C4-2B (cell line): ENCODE measurements around the gene MYCN.
"Not testable (repeated sequence)": the region's sequence is repeated elsewhere in the genome, so short reads cannot be mapped to it uniquely, and the experiment has no call there.

Experiments
- H3K27ac ChIP-seq: fragments of 450-650 bp; 2 replicates; pipeline ENCODE4 v1.5.1; 2017
- ZFX ChIP-seq: fragments of 450-650 bp; IDR thresholded peaks from 2 replicates; pipeline ENCODE4 v1.6.1; 2017
- TF ChIP-seq, protein P1 (sequence below): fragments of 450-650 bp; conservative IDR thresholded peaks from 2 replicates; pipeline ENCODE4 v1.5.1; 2017; ENCODE audit warnings: mild to moderate bottlenecking

Gene MYCN

GRCh38 chr2:15956230-15956629 lies 15.9 kb downstream of the MYCN start:
- no peak overlapping the region for H3K27ac ChIP-seq
- no peak for TF ChIP-seq ZFX
- TF ChIP-seq, protein P1, sequence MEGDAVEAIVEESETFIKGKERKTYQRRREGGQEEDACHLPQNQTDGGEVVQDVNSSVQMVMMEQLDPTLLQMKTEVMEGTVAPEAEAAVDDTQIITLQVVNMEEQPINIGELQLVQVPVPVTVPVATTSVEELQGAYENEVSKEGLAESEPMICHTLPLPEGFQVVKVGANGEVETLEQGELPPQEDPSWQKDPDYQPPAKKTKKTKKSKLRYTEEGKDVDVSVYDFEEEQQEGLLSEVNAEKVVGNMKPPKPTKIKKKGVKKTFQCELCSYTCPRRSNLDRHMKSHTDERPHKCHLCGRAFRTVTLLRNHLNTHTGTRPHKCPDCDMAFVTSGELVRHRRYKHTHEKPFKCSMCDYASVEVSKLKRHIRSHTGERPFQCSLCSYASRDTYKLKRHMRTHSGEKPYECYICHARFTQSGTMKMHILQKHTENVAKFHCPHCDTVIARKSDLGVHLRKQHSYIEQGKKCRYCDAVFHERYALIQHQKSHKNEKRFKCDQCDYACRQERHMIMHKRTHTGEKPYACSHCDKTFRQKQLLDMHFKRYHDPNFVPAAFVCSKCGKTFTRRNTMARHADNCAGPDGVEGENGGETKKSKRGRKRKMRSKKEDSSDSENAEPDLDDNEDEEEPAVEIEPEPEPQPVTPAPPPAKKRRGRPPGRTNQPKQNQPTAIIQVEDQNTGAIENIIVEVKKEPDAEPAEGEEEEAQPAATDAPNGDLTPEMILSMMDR: no peak

DNA sequence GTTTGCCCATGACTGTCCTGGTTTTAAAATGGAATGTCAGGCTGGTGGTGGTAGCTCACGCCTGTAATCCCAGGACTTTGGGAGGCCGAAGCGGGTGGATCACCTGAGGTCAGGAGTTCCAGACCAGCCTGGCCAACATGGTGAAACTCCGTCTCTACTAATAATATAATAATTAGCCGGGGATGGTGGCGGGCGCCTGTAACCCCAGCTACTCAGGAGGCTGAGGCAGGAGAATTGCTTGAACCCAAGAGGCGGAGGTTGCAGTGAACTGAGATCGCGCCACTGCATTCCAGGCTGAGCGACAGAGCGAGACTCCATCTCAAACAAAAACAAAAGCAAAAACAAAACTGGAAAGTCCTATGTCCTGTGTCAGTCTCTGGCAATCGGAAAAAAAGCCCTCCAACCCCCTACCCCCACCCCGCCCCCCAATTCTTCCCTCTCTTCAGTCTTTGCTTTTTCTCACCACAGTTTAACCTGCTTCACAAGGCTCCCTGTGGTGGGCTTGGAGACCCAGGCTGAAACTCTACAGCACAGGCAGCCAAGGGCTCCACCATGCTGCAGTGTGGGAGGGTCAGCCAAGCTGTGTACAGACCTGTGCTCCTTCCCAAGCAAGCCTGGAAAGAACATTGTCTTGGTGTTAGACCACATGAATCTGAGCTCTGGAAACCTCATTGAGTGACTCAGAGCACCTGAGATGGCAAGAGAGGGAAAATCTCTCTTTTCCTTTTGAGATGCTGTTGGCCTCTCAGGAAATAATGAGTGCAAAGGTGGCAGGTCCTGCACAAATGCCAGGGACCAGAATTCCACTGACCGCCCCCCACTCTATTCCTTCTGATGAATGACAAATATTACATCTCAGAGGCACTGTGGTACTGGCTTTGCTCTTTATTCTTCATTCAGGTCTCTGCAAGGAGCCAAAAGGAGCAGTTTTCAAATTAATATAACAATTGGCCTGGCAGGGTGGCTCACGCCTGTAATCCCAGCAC lies 16.7 kb downstream of the MYCN start:
- no peak overlapping the region for H3K27ac ChIP-seq
- no peak for TF ChIP-seq ZFX
- TF ChIP-seq, protein P1: no peak

GRCh38 chr2:15957881-15958713 lies 17.7 kb downstream of the MYCN start:
- TF ChIP-seq, protein P1: no peak
- TF ChIP-seq ZFX: no peak
- H3K27ac ChIP-seq: no peak overlapping the region

DNA sequence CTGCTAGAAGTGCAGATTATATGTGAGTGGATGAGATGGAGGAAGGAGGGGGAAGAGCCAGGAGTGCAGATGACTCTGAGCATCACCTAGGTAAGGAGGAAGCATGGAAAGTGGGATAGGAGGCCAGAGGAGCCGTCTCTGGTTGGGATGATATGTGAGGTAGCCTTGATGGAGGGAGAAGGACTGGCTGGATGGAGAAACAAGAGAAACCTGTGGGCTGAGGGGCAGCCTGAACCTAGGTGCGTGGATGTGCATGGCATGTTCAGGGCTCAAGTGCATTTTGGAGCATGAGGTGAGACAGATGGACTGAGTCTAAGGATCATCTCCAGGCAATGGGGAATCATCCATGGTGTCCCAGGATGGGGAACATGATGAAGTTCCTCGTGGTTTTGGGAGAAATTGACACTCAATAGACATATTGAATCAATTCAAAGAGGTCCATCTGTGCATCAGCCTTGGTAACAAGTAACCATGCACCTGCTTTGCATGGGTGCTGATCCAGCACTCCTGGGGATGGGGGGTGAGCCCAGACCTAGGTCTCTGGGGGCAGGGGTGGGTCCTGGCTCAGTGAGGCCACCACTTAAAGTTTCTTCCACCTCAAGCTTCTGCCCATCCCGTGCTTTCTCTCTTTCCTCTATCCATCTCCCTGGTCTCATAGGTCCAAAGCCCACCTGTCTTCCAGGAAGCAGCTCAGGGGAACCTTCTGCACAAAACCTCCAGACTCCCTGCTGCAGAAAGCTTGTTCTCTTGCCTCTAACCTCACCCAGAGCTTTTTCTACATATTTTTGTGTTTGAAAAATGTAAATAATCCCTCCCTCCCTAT lies 19.2 kb downstream of the MYCN start:
- H3K27ac ChIP-seq: no peak overlapping the region

GRCh38 chr2:15960154-15960520 lies 19.8 kb downstream of the MYCN start:
- H3K27ac ChIP-seq: not testable (repeated sequence)

More for the DNA sequence above, 19.2 kb downstream of the MYCN start:
- TF ChIP-seq ZFX: no peak
- TF ChIP-seq, protein P1: no peak

DNA sequence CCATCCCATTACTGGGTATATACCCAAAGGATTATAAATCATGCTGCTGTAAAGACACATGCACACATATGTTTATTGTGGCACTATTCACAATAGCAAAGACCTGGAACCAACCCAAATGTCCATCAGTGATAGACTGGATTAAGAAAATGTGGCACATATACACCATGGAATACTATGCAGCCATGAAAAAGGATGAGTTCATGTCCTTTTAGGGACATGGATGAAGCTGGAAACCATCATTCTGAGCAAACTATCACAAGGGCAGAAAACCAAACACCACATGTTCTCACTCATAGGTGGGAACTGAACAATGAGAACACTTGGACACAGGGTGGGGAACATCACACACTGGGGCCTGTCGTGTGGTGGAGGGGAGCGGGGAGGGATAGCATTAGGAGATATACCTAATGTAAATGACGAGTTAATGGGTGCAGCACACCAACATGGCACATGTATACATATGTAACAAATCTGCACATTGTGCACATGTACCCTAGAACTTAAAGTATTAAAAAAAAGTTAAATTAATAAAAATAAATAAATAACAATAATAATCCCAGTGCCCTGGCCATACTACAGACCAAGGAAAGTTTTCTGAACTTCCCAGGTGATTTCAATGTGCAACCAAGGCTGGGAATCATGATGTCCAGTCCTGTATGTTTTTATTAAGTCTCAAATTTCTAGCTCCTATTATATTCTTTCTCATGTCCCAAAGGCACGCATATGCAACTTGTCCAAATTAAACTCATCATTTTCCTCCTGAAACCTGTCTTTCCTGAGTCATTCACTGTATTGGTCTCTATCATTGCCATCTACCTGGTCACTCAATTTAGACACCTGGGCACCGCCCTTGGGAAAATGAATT lies 23.0 kb downstream of the MYCN start:
- not testable (repeated sequence) for H3K27ac ChIP-seq

DNA sequence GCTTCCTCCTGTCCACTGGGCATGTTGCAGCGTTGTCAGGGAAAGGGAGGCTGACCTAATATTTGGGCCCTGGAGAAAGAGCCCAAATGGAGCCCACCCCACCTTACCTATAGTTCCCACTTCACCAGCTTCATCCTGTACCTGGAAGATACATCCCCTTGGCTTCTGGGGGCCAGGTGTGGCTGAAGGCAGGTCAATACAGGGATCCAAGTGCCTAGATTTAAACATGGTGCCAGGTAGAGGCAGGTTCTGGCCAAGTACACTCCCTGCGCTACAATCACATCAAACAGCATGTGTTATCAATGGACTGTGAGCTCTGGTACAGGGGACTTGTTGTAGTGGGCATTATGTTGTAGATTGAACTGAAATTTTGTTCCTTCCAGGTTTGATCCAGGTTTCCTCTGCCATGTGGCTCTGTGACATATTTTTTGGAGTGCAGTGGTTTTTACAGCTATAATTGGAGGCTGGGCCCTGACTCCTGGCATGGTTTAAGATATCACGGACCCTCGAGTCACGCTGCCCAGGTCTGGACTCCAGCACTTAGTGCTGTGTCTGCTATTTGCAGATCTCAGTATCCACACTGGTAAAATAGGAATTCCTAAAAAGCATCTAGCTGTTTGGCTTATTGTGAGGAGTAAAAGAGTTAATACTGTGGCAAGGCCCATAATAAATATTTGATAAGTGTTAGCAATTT lies 23.8 kb downstream of the MYCN start:
- no peak overlapping the region for H3K27ac ChIP-seq
- TF ChIP-seq ZFX: no peak
- TF ChIP-seq, protein P1: no peak
